Vagina (tissue), 2 donors: ENCODE results near the gene SYCP1. TPM values are rescaled to one million over a fixed set of nuclear protein-coding genes. Genes with fewer than 3 reads are reported as not detected.

Source experiments
- DNase-seq, 2 donors: peaks; one replicate each; pipeline ENCODE4 v3.0.0-alpha.2; 2017; ENCODE audit errors: extremely low spot score in 2 of 2
- H3K27ac ChIP-seq: fragments of 200-600 bp; sonication (generic); one replicate; pipeline ENCODE4 v1.5.1; 2019
- H3K27me3 ChIP-seq: fragments of 200-600 bp; sonication (generic); one replicate; pipeline ENCODE4 v1.5.1; 2019
- H3K36me3 ChIP-seq, 2 donors: fragments of 200-600 bp; sonication (generic); one replicate each; pipeline ENCODE4 v1.5.1; 2017 to 2019
- H3K4me1 ChIP-seq: fragments of 200-600 bp; sonication (generic); one replicate; pipeline ENCODE4 v1.5.1; 2019
- H3K4me3 ChIP-seq, 2 donors: fragments of 200-600 bp; sonication (generic); 1 replicate in 1 of 2; 2 replicates in 1 of 2; pipeline ENCODE4 v1.5.1; 2016 to 2019
- H3K9me3 ChIP-seq: fragments of 200-600 bp; sonication (generic); one replicate; pipeline ENCODE4 v1.5.1; 2019
- POLR2A ChIP-seq, 2 donors: fragments of 450-650 bp; IDR thresholded peaks; one replicate each; pipeline ENCODE4 v1.6.1; 2017; ENCODE audit warnings: antibody characterized with exemption in 2 of 2, mild to moderate bottlenecking in 2 of 2, moderate library complexity in 2 of 2
- POLR2AphosphoS5 ChIP-seq, 2 donors: sonication (generic); formaldehyde crosslinking; IDR thresholded peaks; one replicate each; pipeline ENCODE4 v1.9.0; 2017; ENCODE audit warnings: antibody characterized with exemption in 2 of 2, mild to moderate bottlenecking in 2 of 2, low read depth in 1 of 2; ENCODE audit not compliant: insufficient read depth in 1 of 2
- intact Hi-C: fragments of 100-400 bp; cut with DNase I; formaldehyde crosslinking; loops from one replicate; pipeline ENCODE4 v1.15.1; 2023
- total RNA-seq: library from RNA; depleted of rRNA; stranded (reverse); fragments of >200 nt; gene quantifications from one replicate; pipeline ENCODE4 v1.2.3, GENCODE V29; 2016
- TF ChIP-seq, protein P1 (sequence below), 3 experiments: fragments of 450-650 bp in 2 of 3; fragments of 200-600 bp in 1 of 3; sonication (generic) in 1 of 3; IDR thresholded peaks; one replicate each; pipeline ENCODE4 v1.5.1; 2017 to 2019; ENCODE audit warnings: antibody characterized with exemption in 3 of 3, mild to moderate bottlenecking in 2 of 3, moderate library complexity in 2 of 3

The SYCP1 gene
- total RNA-seq, 1 donor from 2014 or later: not detected

DNA sequence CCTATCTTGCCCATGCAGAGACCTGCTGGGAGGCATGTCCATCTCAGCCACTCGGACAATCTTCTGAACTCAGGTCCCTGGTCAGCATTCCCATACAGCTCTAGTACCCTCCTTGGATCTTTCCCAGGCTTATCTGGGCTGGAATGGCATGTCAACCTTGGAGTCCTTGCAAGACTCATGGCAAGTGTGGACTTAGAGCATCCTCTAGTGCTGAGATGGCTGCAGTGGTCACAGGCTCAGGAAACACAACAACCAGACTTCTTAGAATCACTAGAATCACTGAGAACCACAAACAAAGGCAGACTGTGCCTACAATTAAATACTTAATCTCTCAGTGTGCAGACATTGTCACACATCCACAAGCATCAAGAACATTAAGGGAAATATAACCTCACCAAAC, 101.9 kb downstream of the SYCP1 start:
- Histone ChIP-seq H3K9me3 (no peaks in the 10 kb centered on the region), H3K4me1 (no peaks in the 10 kb centered on the region), H3K4me3 (no peak overlapping the region), H3K27me3 (no peaks in the 10 kb centered on the region), H3K27ac (no peak overlapping the region), H3K36me3 (no peaks in the 10 kb centered on the region)
- intact Hi-C loops: no loop called here
- no peak for DNase-seq
- TF ChIP-seq POLR2AphosphoS5 (IDR thresholded peaks at IDR 0.05; ENCODE audit: insufficient read depth in 1 of 2, low read depth in 1 of 2) (no peak), POLR2A (IDR thresholded peaks at IDR 0.05) (no peak)
- TF ChIP-seq, protein P1, sequence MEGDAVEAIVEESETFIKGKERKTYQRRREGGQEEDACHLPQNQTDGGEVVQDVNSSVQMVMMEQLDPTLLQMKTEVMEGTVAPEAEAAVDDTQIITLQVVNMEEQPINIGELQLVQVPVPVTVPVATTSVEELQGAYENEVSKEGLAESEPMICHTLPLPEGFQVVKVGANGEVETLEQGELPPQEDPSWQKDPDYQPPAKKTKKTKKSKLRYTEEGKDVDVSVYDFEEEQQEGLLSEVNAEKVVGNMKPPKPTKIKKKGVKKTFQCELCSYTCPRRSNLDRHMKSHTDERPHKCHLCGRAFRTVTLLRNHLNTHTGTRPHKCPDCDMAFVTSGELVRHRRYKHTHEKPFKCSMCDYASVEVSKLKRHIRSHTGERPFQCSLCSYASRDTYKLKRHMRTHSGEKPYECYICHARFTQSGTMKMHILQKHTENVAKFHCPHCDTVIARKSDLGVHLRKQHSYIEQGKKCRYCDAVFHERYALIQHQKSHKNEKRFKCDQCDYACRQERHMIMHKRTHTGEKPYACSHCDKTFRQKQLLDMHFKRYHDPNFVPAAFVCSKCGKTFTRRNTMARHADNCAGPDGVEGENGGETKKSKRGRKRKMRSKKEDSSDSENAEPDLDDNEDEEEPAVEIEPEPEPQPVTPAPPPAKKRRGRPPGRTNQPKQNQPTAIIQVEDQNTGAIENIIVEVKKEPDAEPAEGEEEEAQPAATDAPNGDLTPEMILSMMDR (IDR thresholded peaks at IDR 0.05): no peak

DNA sequence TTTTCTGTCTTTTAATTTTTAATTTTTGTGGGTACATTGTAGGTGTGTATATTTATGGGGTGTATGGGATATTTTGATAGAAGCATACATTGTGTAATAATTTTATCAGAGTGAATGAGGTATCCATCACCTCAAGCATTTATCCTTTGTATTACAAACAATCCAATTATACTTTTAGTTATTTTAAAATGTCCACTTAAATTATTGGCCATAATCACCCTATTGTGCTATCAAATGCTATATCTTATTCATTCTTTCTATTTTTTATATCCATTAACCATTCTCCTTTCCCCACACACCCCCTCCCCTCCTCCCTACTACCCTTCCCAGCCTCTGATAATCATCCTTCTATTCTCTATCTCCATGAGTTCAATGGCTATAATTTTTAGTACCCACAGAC, 104.8 kb downstream of the SYCP1 start:
- H3K27ac ChIP-seq: no peak overlapping the region
- no peak for DNase-seq
- intact Hi-C loops: no loop called here
- no peaks in the 10 kb centered on the region for H3K27me3 ChIP-seq
- no peak overlapping the region for H3K4me3 ChIP-seq
- TF ChIP-seq POLR2A (IDR thresholded peaks at IDR 0.05): no peak
- no peak for TF ChIP-seq POLR2AphosphoS5 (IDR thresholded peaks at IDR 0.05; ENCODE audit: insufficient read depth in 1 of 2, low read depth in 1 of 2)
- TF ChIP-seq, protein P1 (IDR thresholded peaks at IDR 0.05): no peak
- no peaks in the 10 kb centered on the region for H3K9me3 ChIP-seq
- H3K4me1 ChIP-seq: no peaks in the 10 kb centered on the region
- H3K36me3 ChIP-seq: no peaks in the 10 kb centered on the region

DNA sequence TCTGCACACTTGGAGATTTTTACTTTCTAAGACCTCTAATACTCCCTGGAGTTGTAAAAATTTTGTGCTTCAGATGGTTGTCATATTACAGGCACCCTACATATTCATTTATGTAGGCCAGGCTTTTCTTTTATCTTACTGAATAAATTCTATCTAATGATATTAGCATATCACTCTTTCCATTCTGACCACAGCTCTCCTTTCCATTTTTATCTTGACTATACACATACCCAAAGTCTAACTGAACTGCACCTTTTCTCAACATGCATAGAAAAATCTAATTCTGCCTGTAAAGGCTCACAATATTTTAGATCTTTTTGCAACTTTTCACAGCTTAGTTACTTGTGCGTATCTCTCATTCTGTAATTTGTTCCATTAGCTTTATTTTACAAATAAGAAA, 122.2 kb downstream of the SYCP1 start:
- Histone ChIP-seq H3K27me3 (no peaks in the 10 kb centered on the region), H3K9me3 (no peaks in the 10 kb centered on the region), H3K4me3 (no peak overlapping the region), H3K27ac (no peak overlapping the region), H3K36me3 (no peaks in the 10 kb centered on the region), H3K4me1 (no peaks in the 10 kb centered on the region)
- DNase-seq: no peak
- TF ChIP-seq, protein P1 (IDR thresholded peaks at IDR 0.05): no peak
- no peak for TF ChIP-seq POLR2AphosphoS5 (IDR thresholded peaks at IDR 0.05; ENCODE audit: insufficient read depth in 1 of 2, low read depth in 1 of 2)
- no peak for TF ChIP-seq POLR2A (IDR thresholded peaks at IDR 0.05)
- intact Hi-C loops: loop anchor here (2.0 kb wide), 1 partner anchor 136 kb away; no protein-coding TSS in a partner anchor

DNA sequence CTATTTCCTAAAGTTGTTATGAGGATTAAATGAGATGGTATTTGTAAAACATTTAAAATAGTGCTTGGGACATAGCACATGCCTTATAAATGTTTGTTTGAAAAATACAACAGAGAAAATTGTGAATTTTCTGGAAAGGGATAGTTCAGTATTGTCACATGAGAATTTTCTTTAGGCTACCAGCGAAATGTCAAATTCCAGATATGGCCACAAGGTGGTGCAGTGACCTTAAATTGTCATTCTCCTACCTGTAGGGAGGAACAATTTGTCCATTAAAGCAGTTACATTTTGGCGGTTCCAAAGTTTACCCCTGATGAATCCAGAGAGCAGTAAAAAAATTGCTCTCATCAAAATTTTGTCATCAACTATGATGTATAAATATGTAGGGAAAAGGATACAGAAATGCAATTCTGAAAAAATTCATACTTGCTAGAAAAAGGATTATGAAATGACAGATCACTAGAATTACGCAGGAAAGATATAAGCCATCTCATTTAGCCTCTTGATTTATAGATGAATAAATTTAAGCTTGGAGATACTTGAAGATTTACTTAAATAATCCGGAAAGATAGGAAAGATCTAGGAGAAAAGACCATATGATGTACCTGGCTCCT, 124.7 kb downstream of the SYCP1 start:
- Histone ChIP-seq H3K4me1 (no peaks in the 10 kb centered on the region), H3K27ac (no peak overlapping the region), H3K36me3 (no peaks in the 10 kb centered on the region), H3K4me3 (no peak overlapping the region), H3K9me3 (no peaks in the 10 kb centered on the region), H3K27me3 (no peaks in the 10 kb centered on the region)
- TF ChIP-seq, protein P1 (IDR thresholded peaks at IDR 0.05): peak; percentile 74 to 76 (median 75)
- TF ChIP-seq POLR2AphosphoS5 (IDR thresholded peaks at IDR 0.05; ENCODE audit: insufficient read depth in 1 of 2, low read depth in 1 of 2): no peak
- intact Hi-C loops: no loop called here
- no peak for DNase-seq

DNA sequence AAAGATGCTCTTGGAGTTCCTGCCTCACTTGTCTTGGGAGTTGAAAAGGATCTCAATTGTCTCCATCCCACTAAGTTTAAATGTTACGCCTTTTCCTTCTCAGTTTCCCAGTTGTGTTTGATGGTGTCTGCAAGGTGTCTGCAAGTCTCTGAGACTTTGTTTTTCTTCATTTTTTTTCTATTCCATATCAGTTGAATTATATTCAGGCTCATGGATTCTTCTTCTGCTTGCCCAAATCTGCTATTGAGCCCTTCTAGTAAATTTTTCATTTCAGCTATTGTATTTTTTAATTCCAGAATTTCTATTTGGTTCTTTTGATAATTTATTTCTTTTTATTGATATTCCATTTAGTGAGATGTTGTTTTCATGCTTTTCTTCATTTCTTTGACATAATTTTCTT, 127.6 kb downstream of the SYCP1 start:
- no peak overlapping the region for H3K27ac ChIP-seq
- TF ChIP-seq POLR2AphosphoS5 (IDR thresholded peaks at IDR 0.05; ENCODE audit: insufficient read depth in 1 of 2, low read depth in 1 of 2) (no peak), POLR2A (IDR thresholded peaks at IDR 0.05) (no peak)
- TF ChIP-seq, protein P1 (IDR thresholded peaks at IDR 0.05): no peak
- H3K4me3 ChIP-seq: no peak overlapping the region
- intact Hi-C loops: no loop called here
- no peaks in the 10 kb centered on the region for H3K4me1 ChIP-seq
- H3K36me3 ChIP-seq: no peaks in the 10 kb centered on the region
- H3K27me3 ChIP-seq: no peaks in the 10 kb centered on the region
- DNase-seq: no peak
- no peaks in the 10 kb centered on the region for H3K9me3 ChIP-seq
